Liver (tissue), 9 donors: Measurements from ENCODE around the gene KCTD2. TPM values are rescaled to one million over a fixed set of nuclear protein-coding genes. Genes with fewer than 3 reads are reported as not detected.

Experiments
- DNase-seq: peaks from one replicate; pipeline ENCODE4 v3.0.0-alpha.2; 2017; ENCODE audit warnings: low spot score
- H3K27ac ChIP-seq, 2 donors: one replicate each; pipeline ENCODE4 v1.7.0; 2013; ENCODE audit warnings: inconsistent platforms in 2 of 2, low read length in 2 of 2, control low read depth in 1 of 2, low read depth in 1 of 2, mild to moderate bottlenecking in 1 of 2
- H3K27me3 ChIP-seq, 4 donors: one replicate each; pipeline versions ENCODE4 v1.6.1 to v1.7.0; 2013; ENCODE audit warnings: low read length in 3 of 4, inconsistent platforms in 1 of 4, mild to moderate bottlenecking in 1 of 4, moderate library complexity in 1 of 4; ENCODE audit not compliant: control insufficient read depth in 4 of 4, insufficient read depth in 4 of 4
- H3K36me3 ChIP-seq, 4 donors: one replicate each; pipeline versions ENCODE4 v1.6.1 to v1.7.0; 2013; ENCODE audit warnings: low read length in 3 of 4, mild to moderate bottlenecking in 3 of 4, low read depth in 1 of 4, moderate library complexity in 1 of 4; ENCODE audit not compliant: control insufficient read depth in 4 of 4, insufficient read depth in 3 of 4
- H3K4me1 ChIP-seq, 4 donors: one replicate each; pipeline versions ENCODE4 v1.6.1 to v1.7.0; 2013; ENCODE audit warnings: low read length in 3 of 4, mild to moderate bottlenecking in 3 of 4, moderate library complexity in 1 of 4; ENCODE audit not compliant: control insufficient read depth in 4 of 4, insufficient read depth in 4 of 4
- H3K4me3 ChIP-seq, 3 donors: one replicate each; pipeline versions ENCODE4 v1.6.1 to v1.7.0; 2013; ENCODE audit warnings: low read length in 3 of 3, control low read depth in 1 of 3, low read depth in 1 of 3, mild to moderate bottlenecking in 1 of 3
- H3K9ac ChIP-seq, 2 donors: one replicate each; pipeline ENCODE4 v1.7.0; 2013; ENCODE audit warnings: low read length in 2 of 2, mild to moderate bottlenecking in 2 of 2, moderate library complexity in 2 of 2, control low read depth in 1 of 2, low read depth in 1 of 2
- H3K9me3 ChIP-seq, 4 donors: one replicate each; pipeline versions ENCODE4 v1.6.1 to v1.7.0; 2013; ENCODE audit warnings: low read length in 3 of 4; ENCODE audit not compliant: control insufficient read depth in 4 of 4
- EGR1 ChIP-seq, 2 donors: IDR thresholded peaks; 2 replicates each; pipeline ENCODE4 v1.6.1; 2016 to 2018; ENCODE audit warnings: antibody characterized with exemption in 2 of 2, low read depth in 2 of 2
- FOXA1 ChIP-seq: IDR thresholded peaks from 2 replicates; pipeline ENCODE4 v1.6.1; 2016; ENCODE audit warnings: antibody characterized with exemption
- FOXA2 ChIP-seq: IDR thresholded peaks from 2 replicates; pipeline ENCODE4 v1.6.1; 2016; ENCODE audit warnings: antibody characterized with exemption
- GABPA ChIP-seq, 2 donors: IDR thresholded peaks in 1 of 2; conservative IDR thresholded peaks in 1 of 2; 2 replicates each; pipeline ENCODE4 v1.6.1; 2016; ENCODE audit warnings: antibody characterized with exemption in 2 of 2, mild to moderate bottlenecking in 1 of 2, moderate library complexity in 1 of 2
- HNF4A ChIP-seq, 2 donors: conservative IDR thresholded peaks; 2 replicates each; pipeline ENCODE4 v1.6.1; 2016; ENCODE audit warnings: antibody characterized with exemption in 2 of 2, mild to moderate bottlenecking in 2 of 2
- HNF4G ChIP-seq: IDR thresholded peaks from 2 replicates; pipeline ENCODE4 v1.6.1; 2016; ENCODE audit warnings: antibody characterized with exemption
- JUND ChIP-seq, 2 donors: IDR thresholded peaks; 2 replicates each; pipeline ENCODE4 v1.6.1; 2016; ENCODE audit warnings: antibody characterized with exemption in 2 of 2
- NR2F2 ChIP-seq: IDR thresholded peaks from 2 replicates; pipeline ENCODE4 v1.6.1; 2016; ENCODE audit warnings: antibody characterized with exemption
- RAD21 ChIP-seq, 2 donors: IDR thresholded peaks; 2 replicates each; pipeline ENCODE4 v1.6.1; 2016; ENCODE audit warnings: antibody characterized with exemption in 2 of 2, mild to moderate bottlenecking in 2 of 2
- RXRA ChIP-seq, 2 donors: IDR thresholded peaks; 2 replicates each; pipeline ENCODE4 v1.6.1; 2017 to 2018; ENCODE audit warnings: antibody characterized with exemption in 2 of 2, mild to moderate bottlenecking in 1 of 2
- SP1 ChIP-seq: IDR thresholded peaks from 2 replicates; pipeline ENCODE4 v1.6.1; 2018; ENCODE audit warnings: antibody characterized with exemption, mild to moderate bottlenecking
- TAF1 ChIP-seq: conservative IDR thresholded peaks from 2 replicates; pipeline ENCODE4 v1.6.1; 2016; ENCODE audit warnings: antibody characterized with exemption, mild to moderate bottlenecking
- YY1 ChIP-seq: IDR thresholded peaks from 2 replicates; pipeline ENCODE4 v1.6.1; 2016; ENCODE audit warnings: antibody characterized with exemption, mild to moderate bottlenecking
- WGBS: extraction: QIAGEN DNeasy Blood & Tissue Kit; methylation state at CpG from one replicate; pipeline ENCODE4 v1.1.7; 2013; 5-methylcytosine and 5-hydroxymethylcytosine counted together
- polyA plus RNA-seq, 2 donors: library from polyadenylated mRNA; stranded (reverse) in 1 of 2; unstranded in 1 of 2; fragments of 200-250 nt in 1 of 2; fragments of >200 nt in 1 of 2; fragmentation: Nextera tagmentation in 1 of 2; extraction: Ambion mirVana in 1 of 2; gene quantifications; one replicate each; pipeline versions ENCODE4 v1.2.1 to v1.2.3, GENCODE V29; 2013 to 2015
- total RNA-seq, 2 donors: library from RNA; depleted of rRNA; stranded (reverse); fragments of >200 nt; gene quantifications; one replicate each; pipeline ENCODE4 v1.2.3, GENCODE V29; 2014
- TF ChIP-seq, protein P1 (sequence below): fragments of 150-350 bp; IDR thresholded peaks from 2 replicates; pipeline ENCODE4 v1.5.1; 2017; ENCODE audit warnings: improper control_type of control experiment, low read depth, low read length; ENCODE audit not compliant: missing input control
- TF ChIP-seq, protein P2 (sequence below): IDR thresholded peaks from 2 replicates; pipeline ENCODE4 v1.6.1; 2016; ENCODE audit warnings: antibody characterized with exemption, mild to moderate bottlenecking
- TF ChIP-seq, protein P3 (sequence below): IDR thresholded peaks from 2 replicates; pipeline ENCODE4 v1.6.1; 2016; ENCODE audit warnings: antibody characterized with exemption
- TF ChIP-seq, protein P4 (sequence below): IDR thresholded peaks from 2 replicates; pipeline ENCODE4 v1.6.1; 2016; ENCODE audit warnings: antibody characterized with exemption
- TF ChIP-seq, protein P5 (sequence below): IDR thresholded peaks from 2 replicates; pipeline ENCODE4 v1.6.1; 2016; ENCODE audit warnings: antibody characterized with exemption
- donor health status: healthy.
- donor health status: healthy.
- donor health status: healthy.
- donor health status: healthy.
- donor health status: healthy.

KCTD2 gene
- total and polyA plus RNA-seq, 4 donors = 2.4 to 8.2 (median 6.4) TPM

DNA sequence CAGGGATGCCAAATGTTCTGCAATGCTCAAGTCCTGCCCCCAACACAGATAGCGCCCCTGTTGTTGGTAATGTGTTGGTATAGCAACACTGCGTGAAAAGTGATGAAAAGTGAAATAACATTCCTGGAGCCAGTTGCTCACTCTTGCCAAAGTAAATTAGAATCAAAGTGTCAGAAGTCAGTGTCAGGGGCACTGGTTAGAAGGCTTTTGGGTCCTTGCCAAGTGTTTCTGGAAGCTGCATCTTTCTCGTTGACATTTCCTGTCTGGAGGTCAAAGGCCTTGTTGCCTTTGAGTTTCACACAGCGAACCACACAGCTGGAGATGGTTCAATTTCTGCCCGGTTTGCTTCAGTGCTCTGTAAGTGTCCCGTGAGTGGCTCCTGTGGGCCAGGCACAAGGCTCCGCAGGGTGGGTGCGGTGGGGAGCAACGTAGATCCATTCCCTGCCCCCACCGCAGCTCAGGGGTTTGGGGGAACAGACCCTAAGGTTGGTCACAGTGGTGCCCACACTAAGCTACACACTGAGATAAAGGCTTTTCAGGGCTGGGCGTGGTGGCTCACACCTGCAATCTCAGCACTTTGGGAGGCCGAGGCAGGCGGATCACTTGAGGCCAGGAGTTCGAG is 37.1 kb downstream of the KCTD2 start (continued):
- TF ChIP-seq, protein P1, sequence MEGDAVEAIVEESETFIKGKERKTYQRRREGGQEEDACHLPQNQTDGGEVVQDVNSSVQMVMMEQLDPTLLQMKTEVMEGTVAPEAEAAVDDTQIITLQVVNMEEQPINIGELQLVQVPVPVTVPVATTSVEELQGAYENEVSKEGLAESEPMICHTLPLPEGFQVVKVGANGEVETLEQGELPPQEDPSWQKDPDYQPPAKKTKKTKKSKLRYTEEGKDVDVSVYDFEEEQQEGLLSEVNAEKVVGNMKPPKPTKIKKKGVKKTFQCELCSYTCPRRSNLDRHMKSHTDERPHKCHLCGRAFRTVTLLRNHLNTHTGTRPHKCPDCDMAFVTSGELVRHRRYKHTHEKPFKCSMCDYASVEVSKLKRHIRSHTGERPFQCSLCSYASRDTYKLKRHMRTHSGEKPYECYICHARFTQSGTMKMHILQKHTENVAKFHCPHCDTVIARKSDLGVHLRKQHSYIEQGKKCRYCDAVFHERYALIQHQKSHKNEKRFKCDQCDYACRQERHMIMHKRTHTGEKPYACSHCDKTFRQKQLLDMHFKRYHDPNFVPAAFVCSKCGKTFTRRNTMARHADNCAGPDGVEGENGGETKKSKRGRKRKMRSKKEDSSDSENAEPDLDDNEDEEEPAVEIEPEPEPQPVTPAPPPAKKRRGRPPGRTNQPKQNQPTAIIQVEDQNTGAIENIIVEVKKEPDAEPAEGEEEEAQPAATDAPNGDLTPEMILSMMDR = no peak
- TF ChIP-seq HNF4G (peak; percentile 57), FOXA1 (peak; percentile 92), SP1 (peak; percentile 88), TAF1 (no peak)

DNA sequence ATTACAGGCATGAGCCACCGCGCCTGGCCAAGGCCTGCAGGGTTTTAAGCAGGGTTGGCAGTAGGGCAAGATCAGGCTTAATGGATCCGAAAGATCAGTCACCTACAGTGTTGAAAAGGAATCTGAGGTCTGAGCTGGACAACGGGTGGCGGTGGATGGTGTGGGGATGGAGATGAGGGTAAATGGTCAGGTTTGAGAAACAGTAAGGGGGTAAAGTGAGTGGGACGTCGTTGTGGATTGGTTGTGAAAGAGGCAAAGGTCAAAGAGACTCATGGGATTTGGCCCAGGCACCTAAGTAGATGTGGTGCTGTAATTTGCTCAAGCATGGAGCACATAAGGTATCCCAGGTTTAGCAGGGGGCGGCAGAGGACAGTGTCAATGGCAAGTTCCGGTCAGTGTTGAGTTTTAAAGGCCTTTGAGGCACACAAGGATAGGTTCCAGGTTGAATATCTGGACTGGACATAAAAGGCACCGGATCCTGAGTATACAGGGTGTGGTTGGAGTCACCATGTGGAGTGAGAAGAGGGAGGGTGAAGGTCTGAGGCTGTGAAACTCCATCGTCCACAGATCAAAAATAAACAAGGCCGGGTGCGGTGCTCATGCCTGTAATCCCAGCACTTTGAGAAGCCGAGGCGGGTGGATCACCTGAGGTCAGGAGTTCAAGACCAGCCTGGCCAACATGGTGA is 39.6 kb downstream of the KCTD2 start:
- H3K27ac ChIP-seq = peak overlapping the region; percentile 30 to 65
- no peaks in the 10 kb centered on the region for H3K27me3 ChIP-seq
- H3K4me3 ChIP-seq = no peak overlapping the region
- TF ChIP-seq, protein P2, sequence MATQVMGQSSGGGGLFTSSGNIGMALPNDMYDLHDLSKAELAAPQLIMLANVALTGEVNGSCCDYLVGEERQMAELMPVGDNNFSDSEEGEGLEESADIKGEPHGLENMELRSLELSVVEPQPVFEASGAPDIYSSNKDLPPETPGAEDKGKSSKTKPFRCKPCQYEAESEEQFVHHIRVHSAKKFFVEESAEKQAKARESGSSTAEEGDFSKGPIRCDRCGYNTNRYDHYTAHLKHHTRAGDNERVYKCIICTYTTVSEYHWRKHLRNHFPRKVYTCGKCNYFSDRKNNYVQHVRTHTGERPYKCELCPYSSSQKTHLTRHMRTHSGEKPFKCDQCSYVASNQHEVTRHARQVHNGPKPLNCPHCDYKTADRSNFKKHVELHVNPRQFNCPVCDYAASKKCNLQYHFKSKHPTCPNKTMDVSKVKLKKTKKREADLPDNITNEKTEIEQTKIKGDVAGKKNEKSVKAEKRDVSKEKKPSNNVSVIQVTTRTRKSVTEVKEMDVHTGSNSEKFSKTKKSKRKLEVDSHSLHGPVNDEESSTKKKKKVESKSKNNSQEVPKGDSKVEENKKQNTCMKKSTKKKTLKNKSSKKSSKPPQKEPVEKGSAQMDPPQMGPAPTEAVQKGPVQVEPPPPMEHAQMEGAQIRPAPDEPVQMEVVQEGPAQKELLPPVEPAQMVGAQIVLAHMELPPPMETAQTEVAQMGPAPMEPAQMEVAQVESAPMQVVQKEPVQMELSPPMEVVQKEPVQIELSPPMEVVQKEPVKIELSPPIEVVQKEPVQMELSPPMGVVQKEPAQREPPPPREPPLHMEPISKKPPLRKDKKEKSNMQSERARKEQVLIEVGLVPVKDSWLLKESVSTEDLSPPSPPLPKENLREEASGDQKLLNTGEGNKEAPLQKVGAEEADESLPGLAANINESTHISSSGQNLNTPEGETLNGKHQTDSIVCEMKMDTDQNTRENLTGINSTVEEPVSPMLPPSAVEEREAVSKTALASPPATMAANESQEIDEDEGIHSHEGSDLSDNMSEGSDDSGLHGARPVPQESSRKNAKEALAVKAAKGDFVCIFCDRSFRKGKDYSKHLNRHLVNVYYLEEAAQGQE = no peak
- TF ChIP-seq JUND (IDR thresholded peaks at IDR 0.05) (peak; percentile 12 to 54), FOXA2 (no peak), GABPA (IDR thresholded peaks at IDR 0.05 in 1 of 2, conservative IDR thresholded peaks at IDR 0.05 in 1 of 2) (no peak), TAF1 (no peak), RAD21 (IDR thresholded peaks at IDR 0.05) (peak in 1 of 2 donors; percentile 9), FOXA1 (no peak), EGR1 (IDR thresholded peaks at IDR 0.05; ENCODE audit: low read depth in 2 of 2) (no peak), SP1 (peak; percentile 74), HNF4A (conservative IDR thresholded peaks at IDR 0.05) (peak; percentile 77 to 85), NR2F2 (peak; percentile 63), YY1 (peak; percentile 53), RXRA (IDR thresholded peaks at IDR 0.05) (peak; percentile 84 to 88), HNF4G (peak; percentile 36)
- TF ChIP-seq, protein P3, sequence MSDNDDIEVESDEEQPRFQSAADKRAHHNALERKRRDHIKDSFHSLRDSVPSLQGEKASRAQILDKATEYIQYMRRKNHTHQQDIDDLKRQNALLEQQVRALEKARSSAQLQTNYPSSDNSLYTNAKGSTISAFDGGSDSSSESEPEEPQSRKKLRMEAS = peak; percentile 59
- TF ChIP-seq, protein P4, sequence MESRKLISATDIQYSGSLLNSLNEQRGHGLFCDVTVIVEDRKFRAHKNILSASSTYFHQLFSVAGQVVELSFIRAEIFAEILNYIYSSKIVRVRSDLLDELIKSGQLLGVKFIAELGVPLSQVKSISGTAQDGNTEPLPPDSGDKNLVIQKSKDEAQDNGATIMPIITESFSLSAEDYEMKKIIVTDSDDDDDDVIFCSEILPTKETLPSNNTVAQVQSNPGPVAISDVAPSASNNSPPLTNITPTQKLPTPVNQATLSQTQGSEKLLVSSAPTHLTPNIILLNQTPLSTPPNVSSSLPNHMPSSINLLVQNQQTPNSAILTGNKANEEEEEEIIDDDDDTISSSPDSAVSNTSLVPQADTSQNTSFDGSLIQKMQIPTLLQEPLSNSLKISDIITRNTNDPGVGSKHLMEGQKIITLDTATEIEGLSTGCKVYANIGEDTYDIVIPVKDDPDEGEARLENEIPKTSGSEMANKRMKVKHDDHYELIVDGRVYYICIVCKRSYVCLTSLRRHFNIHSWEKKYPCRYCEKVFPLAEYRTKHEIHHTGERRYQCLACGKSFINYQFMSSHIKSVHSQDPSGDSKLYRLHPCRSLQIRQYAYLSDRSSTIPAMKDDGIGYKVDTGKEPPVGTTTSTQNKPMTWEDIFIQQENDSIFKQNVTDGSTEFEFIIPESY = no peak
- TF ChIP-seq, protein P1 = no peak
- TF ChIP-seq, protein P5, sequence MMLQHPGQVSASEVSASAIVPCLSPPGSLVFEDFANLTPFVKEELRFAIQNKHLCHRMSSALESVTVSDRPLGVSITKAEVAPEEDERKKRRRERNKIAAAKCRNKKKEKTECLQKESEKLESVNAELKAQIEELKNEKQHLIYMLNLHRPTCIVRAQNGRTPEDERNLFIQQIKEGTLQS = no peak
- no peaks in the 10 kb centered on the region for H3K36me3 ChIP-seq
- 44% methylated on average over 15 of the region's 15 CpGs for WGBS
- no peaks in the 10 kb centered on the region for H3K9me3 ChIP-seq
- no peak for DNase-seq
- no peak overlapping the region for H3K9ac ChIP-seq
- peaks cover 29 to 53% (median 38%) of the 10 kb centered on the region in 4 donors for H3K4me1 ChIP-seq
